GM12874 (cell line): Measurements from ENCODE around the gene ADGRG1.

Source experiments
- TF ChIP-seq, protein P1 (sequence below): IDR thresholded peaks from 2 replicates; pipeline ENCODE4 v1.5.1; 2011; ENCODE audit warnings: low read depth, mild to moderate bottlenecking, control low read depth, low read length, moderate library complexity; ENCODE audit not compliant: insufficient read depth

ADGRG1 gene

DNA sequence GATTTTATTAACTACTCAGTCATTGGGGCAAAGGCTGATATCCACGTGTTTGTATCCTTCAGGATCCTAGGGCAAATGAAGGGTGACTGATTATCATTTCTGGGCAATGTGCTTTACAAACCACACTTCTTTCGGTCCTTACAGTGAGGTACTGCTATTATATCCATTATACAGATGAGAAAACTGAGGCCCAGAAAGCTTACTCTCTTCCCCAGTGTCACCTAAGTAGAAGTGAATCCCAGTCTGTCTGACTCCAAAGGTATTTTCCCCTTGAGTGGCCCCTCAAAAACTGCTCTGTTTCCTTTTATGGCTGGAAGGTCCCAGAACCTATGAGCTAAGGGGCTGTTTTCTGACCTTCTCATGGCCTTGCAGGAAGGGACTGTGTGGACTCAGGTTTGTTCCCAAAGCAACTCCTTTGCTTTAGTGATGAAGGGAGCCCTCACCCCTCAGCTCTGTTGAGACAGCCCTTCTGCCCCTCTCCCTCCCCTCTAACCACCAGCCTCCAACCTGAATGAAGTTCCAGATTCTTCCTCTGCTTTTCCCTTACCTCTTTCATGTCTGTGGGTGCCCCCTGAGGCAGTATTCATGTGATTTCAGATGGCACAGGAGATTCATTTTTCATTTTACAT, 27.4 kb upstream of the ADGRG1 start:
- TF ChIP-seq, protein P1, sequence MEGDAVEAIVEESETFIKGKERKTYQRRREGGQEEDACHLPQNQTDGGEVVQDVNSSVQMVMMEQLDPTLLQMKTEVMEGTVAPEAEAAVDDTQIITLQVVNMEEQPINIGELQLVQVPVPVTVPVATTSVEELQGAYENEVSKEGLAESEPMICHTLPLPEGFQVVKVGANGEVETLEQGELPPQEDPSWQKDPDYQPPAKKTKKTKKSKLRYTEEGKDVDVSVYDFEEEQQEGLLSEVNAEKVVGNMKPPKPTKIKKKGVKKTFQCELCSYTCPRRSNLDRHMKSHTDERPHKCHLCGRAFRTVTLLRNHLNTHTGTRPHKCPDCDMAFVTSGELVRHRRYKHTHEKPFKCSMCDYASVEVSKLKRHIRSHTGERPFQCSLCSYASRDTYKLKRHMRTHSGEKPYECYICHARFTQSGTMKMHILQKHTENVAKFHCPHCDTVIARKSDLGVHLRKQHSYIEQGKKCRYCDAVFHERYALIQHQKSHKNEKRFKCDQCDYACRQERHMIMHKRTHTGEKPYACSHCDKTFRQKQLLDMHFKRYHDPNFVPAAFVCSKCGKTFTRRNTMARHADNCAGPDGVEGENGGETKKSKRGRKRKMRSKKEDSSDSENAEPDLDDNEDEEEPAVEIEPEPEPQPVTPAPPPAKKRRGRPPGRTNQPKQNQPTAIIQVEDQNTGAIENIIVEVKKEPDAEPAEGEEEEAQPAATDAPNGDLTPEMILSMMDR = no peak

DNA sequence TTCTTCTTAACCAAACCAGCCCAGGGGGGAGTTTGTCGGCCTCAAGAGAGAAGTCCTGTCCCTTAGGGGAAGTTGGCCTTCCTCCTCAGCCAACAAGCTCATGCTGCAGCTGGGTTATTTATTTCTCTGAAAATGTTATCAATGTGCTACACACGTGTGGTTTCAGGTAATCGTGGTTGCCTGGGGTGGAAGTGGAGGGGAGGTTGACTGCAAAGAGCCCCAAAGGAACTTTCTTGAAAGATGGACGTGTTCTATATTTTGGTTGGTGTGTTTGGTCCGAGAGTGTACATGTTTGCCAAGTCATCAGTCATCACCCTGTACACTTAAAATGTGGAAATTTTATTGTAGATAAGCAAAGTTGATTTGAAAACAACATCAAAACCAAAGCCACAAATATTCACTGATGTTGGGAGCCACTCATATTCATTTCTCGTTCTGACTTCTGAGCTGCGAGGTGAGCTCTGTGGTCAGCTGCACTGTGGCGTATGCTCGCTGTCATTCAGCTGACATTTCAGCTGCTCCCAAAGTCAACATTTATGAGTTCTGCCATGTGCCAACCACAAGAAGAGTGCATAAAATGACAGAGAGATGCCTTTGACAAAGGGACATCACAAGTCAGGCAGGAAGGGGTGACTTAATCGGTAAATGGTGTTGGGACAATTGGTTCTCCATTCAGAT, 26.5 kb upstream of the ADGRG1 start:
- TF ChIP-seq, protein P1 = no peak

DNA sequence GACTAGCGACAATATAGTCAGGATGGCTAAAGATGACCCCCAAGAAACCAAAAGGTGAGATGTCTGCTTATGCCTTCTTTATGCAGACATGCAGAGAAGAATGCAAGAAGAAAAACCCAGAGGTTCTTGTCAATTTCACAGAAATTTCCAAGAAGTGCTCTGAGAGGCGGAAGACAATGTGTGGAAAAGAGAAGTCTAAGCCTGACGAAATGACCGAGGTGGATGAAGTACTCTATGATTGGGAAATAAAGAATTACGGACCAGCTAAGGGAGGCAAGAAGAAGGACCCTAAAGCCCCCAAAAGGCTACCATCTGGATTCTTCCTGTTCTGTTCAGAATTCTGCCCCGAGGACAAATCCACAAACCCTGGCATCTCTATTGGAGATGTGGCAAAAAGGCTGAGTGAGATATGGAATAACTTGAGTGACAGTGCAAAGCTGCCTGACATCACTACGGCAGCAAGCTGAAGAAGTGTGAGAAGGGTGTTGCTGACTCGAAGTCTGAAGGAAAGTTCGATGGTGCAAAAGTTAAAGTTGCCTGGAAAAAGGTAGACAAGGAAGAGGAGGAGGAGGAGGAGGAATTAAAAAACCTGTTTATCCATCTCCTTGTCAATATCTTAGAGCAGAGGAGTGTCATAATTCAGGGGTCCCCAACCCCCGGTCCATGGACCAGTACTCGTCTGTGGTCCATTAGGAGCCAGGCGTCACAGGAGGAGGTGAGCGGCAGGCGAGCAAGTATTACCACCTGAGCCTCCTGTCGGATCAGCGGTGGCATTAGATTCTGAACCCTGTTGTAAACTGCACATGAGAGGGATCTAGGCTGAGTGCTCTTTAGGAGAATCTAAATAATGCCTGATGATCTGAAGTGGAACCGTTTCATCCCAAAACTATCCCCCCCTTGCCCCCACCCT, 25.1 kb upstream of the ADGRG1 start:
- TF ChIP-seq, protein P1 = no peak

DNA sequence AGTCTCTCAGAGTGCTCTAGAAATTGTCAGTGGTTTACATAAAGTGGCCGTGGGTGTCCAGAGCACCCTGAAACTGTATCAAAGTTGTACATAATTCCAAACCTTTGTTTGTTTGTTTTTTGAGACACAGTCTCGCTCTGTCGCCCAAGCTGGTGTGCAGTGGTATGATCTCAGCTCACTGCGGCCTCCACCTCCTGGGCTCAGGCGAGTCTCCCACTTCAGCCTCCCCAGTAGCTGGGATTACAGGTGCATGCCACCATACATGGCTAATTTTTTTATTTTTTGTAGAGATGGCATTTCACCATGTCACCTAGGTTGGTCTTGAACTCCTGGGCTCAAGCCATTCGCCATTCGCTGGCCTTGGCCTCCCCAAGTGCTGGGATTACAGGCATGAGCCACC, 24.3 kb upstream of the ADGRG1 start:
- TF ChIP-seq, protein P1 = no peak

DNA sequence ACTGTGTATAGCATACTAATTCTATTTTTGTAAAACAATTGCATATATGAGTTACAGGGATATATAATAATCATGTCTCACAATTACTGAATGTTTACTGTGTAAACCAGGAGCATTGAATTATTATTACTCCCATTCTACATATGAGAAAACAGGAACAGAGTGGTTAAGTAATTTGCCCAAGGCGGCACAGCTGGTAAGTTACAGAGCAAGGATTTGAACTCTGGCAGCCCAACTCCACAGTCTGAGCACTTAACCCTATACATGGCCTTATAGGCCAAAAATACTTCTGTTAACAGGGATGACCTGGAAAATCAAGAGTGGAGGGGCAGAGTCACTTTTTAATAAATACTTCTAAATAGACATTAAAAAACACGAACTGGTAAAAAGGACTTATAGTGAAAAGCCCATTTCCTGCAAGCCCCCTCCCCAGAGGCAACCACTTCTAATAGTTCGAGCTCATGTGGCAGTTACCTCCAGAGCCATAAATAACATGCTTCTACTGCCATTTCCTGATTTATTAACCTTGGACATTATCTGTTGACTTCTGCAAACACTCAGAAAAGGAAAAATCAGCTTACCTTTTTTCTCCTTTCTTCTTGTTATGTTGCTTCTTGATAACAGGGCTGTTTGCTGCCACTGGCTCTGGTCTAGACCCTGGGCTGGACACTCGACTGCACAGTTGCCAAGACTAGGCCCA, 22.1 kb upstream of the ADGRG1 start:
- TF ChIP-seq, protein P1 = no peak

DNA sequence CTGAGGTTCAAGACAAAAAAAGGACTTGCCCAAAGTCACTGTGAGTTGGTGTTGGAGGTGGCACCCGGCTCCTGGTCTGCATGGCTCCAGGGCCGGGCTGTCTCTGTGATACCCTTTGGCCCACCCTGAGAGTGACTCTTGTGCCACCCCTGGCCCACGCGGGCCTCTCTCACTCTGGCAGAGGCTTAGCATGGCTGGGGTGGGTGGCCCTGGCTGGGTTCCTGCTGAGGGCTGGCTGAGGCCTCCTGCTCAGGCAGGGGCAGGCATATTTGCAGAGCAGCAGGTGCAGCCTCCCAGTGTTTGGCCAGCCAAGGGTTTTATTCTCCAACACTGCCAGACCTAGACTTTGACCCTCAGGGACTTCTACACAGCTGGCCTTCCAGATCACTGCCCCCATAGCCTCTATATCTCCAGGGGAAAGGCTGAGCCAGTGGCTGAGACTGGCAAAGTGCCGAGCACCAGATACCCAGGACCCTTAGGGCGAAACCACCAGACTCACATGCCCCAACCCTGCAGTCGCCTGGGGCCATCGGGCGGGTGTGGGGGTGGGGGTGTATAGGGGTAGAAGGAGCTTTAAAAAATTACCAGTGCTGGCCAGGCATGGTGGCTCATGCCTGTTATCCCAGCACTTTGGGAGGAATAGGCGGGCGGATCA, 21.5 kb upstream of the ADGRG1 start:
- TF ChIP-seq, protein P1 = no peak
